Esophagus muscularis mucosa (tissue), 3 donors: ENCODE results near the gene ANKRD9.

Experiments
- EP300 ChIP-seq: sonication (generic); formaldehyde crosslinking; IDR thresholded peaks from one replicate; pipeline ENCODE4 v1.6.1; 2017; ENCODE audit warnings: antibody characterized with exemption
- TF ChIP-seq, protein P1 (sequence below), 3 experiments: fragments of 200-600 bp in 2 of 3; fragments of 450-650 bp in 1 of 3; sonication (generic) in 2 of 3; IDR thresholded peaks; one replicate each; pipeline ENCODE4 v1.5.1; 2017 to 2019; ENCODE audit warnings: antibody characterized with exemption in 3 of 3, mild to moderate bottlenecking in 2 of 3, moderate library complexity in 1 of 3

DNA sequence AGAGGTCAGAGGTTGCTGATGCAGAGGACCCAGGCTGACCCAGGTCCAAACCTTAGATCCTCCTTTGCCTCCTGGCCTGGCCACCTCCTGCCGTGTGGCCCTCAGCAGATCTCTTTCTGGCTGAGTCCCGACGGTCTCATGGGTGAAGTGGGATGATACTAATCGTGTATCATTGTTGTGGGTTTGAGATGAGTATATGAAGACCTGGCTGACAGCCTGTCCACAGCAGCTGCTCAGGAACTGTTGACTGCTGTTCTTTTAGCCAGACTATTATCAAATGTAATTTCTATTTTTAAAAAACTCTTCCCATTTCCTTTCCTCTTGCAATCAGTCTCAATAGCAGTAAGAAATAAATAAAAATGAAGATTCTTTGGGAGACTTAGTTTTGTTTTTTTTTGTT lies 45.6 kb downstream of the ANKRD9 start:
- TF ChIP-seq, protein P1, sequence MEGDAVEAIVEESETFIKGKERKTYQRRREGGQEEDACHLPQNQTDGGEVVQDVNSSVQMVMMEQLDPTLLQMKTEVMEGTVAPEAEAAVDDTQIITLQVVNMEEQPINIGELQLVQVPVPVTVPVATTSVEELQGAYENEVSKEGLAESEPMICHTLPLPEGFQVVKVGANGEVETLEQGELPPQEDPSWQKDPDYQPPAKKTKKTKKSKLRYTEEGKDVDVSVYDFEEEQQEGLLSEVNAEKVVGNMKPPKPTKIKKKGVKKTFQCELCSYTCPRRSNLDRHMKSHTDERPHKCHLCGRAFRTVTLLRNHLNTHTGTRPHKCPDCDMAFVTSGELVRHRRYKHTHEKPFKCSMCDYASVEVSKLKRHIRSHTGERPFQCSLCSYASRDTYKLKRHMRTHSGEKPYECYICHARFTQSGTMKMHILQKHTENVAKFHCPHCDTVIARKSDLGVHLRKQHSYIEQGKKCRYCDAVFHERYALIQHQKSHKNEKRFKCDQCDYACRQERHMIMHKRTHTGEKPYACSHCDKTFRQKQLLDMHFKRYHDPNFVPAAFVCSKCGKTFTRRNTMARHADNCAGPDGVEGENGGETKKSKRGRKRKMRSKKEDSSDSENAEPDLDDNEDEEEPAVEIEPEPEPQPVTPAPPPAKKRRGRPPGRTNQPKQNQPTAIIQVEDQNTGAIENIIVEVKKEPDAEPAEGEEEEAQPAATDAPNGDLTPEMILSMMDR (IDR thresholded peaks at IDR 0.05), result no peak
- TF ChIP-seq EP300, result no peak
